HepG2 (cell line): ENCODE measurements around the gene VTN. TPM values are rescaled to one million over a fixed set of nuclear protein-coding genes. Genes with fewer than 3 reads are reported as not detected.

Source experiments
- CHCHD3 ChIP-seq: sonication (generic); formaldehyde crosslinking; IDR thresholded peaks from 2 replicates; pipeline ENCODE4 v1.8.0; 2022; ENCODE audit warnings: mild to moderate bottlenecking, missing genetic modification reagents, moderate library complexity
- EED ChIP-seq: sonication (generic); formaldehyde crosslinking; IDR thresholded peaks from 2 replicates; pipeline ENCODE4 v1.5.0; 2020; ENCODE audit warnings: mild to moderate bottlenecking, missing genetic modification reagents
- KLF11 ChIP-seq: IDR thresholded peaks from 2 replicates; pipeline ENCODE4 v1.6.1; 2016; ENCODE audit warnings: missing compliant biosample characterization
- MED1 ChIP-seq: sonication (generic); formaldehyde crosslinking; IDR thresholded peaks from 2 replicates; pipeline ENCODE4 v1.4.0; 2020; ENCODE audit warnings: missing genetic modification reagents
- NFKB2 ChIP-seq: sonication (generic); formaldehyde crosslinking; IDR thresholded peaks from 2 replicates; pipeline ENCODE4 v1.4.0; 2020; ENCODE audit warnings: missing genetic modification reagents, borderline replicate concordance
- PAX8 ChIP-seq: sonication (generic); formaldehyde crosslinking; IDR thresholded peaks from 2 replicates; pipeline ENCODE4 v1.8.0; 2022; ENCODE audit warnings: mild to moderate bottlenecking, missing genetic modification reagents, borderline replicate concordance
- SPEN ChIP-seq: sonication (generic); formaldehyde crosslinking; IDR thresholded peaks from 2 replicates; pipeline ENCODE4 v1.5.1; 2020; ENCODE audit warnings: low read depth, mild to moderate bottlenecking, missing genetic modification reagents
- STAT5B ChIP-seq: sonication (generic); formaldehyde crosslinking; IDR thresholded peaks from 2 replicates; pipeline ENCODE4 v1.4.0; 2020; ENCODE audit warnings: missing genetic modification reagents
- XBP1 ChIP-seq: sonication (generic); formaldehyde crosslinking; IDR thresholded peaks from 2 replicates; pipeline ENCODE4 v1.5.0; 2020; ENCODE audit warnings: missing genetic modification reagents
- ZC3H13 ChIP-seq: sonication (generic); formaldehyde crosslinking; IDR thresholded peaks from 2 replicates; pipeline ENCODE4 v1.8.1; 2023; ENCODE audit warnings: mild to moderate bottlenecking, missing genetic modification reagents, moderate library complexity
- ZFX ChIP-seq: sonication (generic); formaldehyde crosslinking; IDR thresholded peaks from 2 replicates; pipeline ENCODE4 v1.4.0; 2020; ENCODE audit warnings: mild to moderate bottlenecking, low read depth, missing genetic modification reagents, moderate library complexity
- ZNF777 ChIP-seq: sonication (generic); formaldehyde crosslinking; IDR thresholded peaks from 2 replicates; pipeline ENCODE4 v1.4.0; 2020; ENCODE audit warnings: missing genetic modification reagents
- ZSCAN30 ChIP-seq: sonication (generic); formaldehyde crosslinking; IDR thresholded peaks from 2 replicates; pipeline ENCODE4 v1.5.0; 2020; ENCODE audit warnings: mild to moderate bottlenecking, missing genetic modification reagents
- polyA plus RNA-seq, 8 experiments: library from polyadenylated mRNA; depleted of rRNA in 3 of 8; stranded (reverse) in 7 of 8; unstranded in 1 of 8; fragments of >200 nt; fragmentation: Illumina TruSeq in 4 of 8; extraction: Trizol in 4 of 8; gene quantifications; 2 replicates each; pipeline versions ENCODE4 v1.2.1 to v1.2.3, GENCODE V29; 2011 to 2016; ENCODE audit warnings: low read depth in 4 of 8, missing spikeins in 1 of 8, mixed read lengths in 1 of 8; ENCODE audit not compliant: insufficient read depth in 1 of 8
- total RNA-seq, 5 experiments: library from RNA; depleted of rRNA; stranded (reverse); fragments of >200 nt; fragmentation: Illumina TruSeq; extraction: Trizol; gene quantifications; 2 replicates each; pipeline ENCODE4 v1.2.3, GENCODE V29; 2016; ENCODE audit warnings: low read depth in 1 of 5
- TF ChIP-seq, protein P1 (sequence below): sonication (generic); formaldehyde crosslinking; IDR thresholded peaks from 2 replicates; pipeline ENCODE4 v1.4.0; 2020; ENCODE audit warnings: missing genetic modification reagents
- TF ChIP-seq, protein P2 (sequence below): sonication (generic); formaldehyde crosslinking; conservative IDR thresholded peaks from 2 replicates; pipeline ENCODE4 v1.5.0; 2020; ENCODE audit warnings: missing genetic modification reagents
- TF ChIP-seq, protein P3 (sequence below): sonication (generic); formaldehyde crosslinking; IDR thresholded peaks from 2 replicates; pipeline ENCODE4 v1.9.0; 2021; ENCODE audit warnings: missing genetic modification reagents, borderline replicate concordance
- TF ChIP-seq, protein P4 (sequence below): sonication (generic); formaldehyde crosslinking; IDR thresholded peaks from 2 replicates; pipeline ENCODE4 v1.8.0; 2022; ENCODE audit warnings: missing genetic modification reagents, mild to moderate bottlenecking, inconsistent platforms, borderline replicate concordance

VTN gene
- total and polyA plus RNA-seq, 2 of the 13 experiments (the other 11 are each of a cell fraction or from before 2014, with no cell fraction given): 108 to 131 TPM

DNA sequence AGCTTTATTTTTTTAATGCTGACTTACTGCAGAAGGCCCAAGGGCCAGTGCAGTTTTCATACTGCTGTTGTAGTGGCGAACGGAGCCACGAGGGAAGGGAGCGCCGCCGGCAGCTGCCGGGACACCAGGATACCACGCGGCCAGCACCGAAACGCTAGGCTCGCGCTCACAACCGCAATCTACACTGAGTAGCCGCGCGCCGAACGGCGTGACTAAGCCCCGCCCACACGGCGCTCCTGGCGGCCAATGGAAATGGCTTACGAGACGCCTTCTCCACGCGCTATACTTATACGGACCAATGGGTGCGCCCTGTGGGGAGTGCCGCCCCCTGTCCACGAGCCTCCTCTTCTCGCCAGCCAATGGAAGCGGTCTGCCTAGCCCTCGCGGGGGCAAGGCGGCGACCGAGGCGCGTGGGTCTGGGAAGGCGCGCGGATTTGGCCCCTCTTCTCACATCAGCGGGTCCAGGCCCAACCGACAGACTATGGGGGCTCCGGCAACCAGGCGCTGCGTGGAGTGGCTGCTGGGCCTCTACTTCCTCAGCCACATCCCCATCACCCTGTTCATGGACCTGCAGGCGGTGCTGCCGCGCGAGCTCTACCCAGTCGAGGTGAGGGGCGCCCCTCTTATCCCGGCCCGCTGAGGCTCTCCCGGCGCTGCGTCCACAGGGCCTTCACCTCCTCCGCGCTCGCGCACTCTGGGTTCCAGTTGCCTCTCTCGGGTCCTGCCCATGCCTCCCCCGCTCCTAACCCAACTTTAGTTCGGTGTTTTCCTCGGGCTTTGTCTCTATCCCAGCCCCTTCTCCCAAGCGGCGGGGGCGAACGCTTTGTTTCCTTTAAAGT lies 51.1 kb downstream of the VTN start, which contains the start of gene TMEM97 (continued):
- peak; percentile 73; the same call in 1 of the 2 replicates for TF ChIP-seq SPEN (CRISPR knock-in tag)
- TF ChIP-seq CHCHD3 (CRISPR knock-in tag): no peak
- TF ChIP-seq ZNF777 (CRISPR knock-in tag): peak; percentile 61
- TF ChIP-seq, protein P1, sequence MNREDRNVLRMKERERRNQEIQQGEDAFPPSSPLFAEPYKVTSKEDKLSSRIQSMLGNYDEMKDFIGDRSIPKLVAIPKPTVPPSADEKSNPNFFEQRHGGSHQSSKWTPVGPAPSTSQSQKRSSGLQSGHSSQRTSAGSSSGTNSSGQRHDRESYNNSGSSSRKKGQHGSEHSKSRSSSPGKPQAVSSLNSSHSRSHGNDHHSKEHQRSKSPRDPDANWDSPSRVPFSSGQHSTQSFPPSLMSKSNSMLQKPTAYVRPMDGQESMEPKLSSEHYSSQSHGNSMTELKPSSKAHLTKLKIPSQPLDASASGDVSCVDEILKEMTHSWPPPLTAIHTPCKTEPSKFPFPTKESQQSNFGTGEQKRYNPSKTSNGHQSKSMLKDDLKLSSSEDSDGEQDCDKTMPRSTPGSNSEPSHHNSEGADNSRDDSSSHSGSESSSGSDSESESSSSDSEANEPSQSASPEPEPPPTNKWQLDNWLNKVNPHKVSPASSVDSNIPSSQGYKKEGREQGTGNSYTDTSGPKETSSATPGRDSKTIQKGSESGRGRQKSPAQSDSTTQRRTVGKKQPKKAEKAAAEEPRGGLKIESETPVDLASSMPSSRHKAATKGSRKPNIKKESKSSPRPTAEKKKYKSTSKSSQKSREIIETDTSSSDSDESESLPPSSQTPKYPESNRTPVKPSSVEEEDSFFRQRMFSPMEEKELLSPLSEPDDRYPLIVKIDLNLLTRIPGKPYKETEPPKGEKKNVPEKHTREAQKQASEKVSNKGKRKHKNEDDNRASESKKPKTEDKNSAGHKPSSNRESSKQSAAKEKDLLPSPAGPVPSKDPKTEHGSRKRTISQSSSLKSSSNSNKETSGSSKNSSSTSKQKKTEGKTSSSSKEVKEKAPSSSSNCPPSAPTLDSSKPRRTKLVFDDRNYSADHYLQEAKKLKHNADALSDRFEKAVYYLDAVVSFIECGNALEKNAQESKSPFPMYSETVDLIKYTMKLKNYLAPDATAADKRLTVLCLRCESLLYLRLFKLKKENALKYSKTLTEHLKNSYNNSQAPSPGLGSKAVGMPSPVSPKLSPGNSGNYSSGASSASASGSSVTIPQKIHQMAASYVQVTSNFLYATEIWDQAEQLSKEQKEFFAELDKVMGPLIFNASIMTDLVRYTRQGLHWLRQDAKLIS (CRISPR knock-in tag): no peak
- peak; percentile 27; the same call in 1 of the 2 replicates for TF ChIP-seq PAX8 (CRISPR knock-in tag)
- TF ChIP-seq, protein P2, sequence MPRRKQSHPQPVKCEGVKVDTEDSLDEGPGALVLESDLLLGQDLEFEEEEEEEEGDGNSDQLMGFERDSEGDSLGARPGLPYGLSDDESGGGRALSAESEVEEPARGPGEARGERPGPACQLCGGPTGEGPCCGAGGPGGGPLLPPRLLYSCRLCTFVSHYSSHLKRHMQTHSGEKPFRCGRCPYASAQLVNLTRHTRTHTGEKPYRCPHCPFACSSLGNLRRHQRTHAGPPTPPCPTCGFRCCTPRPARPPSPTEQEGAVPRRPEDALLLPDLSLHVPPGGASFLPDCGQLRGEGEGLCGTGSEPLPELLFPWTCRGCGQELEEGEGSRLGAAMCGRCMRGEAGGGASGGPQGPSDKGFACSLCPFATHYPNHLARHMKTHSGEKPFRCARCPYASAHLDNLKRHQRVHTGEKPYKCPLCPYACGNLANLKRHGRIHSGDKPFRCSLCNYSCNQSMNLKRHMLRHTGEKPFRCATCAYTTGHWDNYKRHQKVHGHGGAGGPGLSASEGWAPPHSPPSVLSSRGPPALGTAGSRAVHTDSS (CRISPR knock-in tag): no peak
- TF ChIP-seq, protein P3, sequence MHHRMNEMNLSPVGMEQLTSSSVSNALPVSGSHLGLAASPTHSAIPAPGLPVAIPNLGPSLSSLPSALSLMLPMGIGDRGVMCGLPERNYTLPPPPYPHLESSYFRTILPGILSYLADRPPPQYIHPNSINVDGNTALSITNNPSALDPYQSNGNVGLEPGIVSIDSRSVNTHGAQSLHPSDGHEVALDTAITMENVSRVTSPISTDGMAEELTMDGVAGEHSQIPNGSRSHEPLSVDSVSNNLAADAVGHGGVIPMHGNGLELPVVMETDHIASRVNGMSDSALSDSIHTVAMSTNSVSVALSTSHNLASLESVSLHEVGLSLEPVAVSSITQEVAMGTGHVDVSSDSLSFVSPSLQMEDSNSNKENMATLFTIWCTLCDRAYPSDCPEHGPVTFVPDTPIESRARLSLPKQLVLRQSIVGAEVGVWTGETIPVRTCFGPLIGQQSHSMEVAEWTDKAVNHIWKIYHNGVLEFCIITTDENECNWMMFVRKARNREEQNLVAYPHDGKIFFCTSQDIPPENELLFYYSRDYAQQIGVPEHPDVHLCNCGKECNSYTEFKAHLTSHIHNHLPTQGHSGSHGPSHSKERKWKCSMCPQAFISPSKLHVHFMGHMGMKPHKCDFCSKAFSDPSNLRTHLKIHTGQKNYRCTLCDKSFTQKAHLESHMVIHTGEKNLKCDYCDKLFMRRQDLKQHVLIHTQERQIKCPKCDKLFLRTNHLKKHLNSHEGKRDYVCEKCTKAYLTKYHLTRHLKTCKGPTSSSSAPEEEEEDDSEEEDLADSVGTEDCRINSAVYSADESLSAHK (CRISPR knock-in tag): no peak; the same call in 1 of the 2 replicates
- peak; percentile 93; the same call in 1 of the 2 replicates for TF ChIP-seq NFKB2 (CRISPR knock-in tag)
- TF ChIP-seq ZFX (CRISPR knock-in tag): peak; percentile 93
- 0 out of 2 replicates have a peak, but pooled peaks have one; percentile 49 for TF ChIP-seq KLF11 (CRISPR knock-in tag)
- TF ChIP-seq, protein P4, sequence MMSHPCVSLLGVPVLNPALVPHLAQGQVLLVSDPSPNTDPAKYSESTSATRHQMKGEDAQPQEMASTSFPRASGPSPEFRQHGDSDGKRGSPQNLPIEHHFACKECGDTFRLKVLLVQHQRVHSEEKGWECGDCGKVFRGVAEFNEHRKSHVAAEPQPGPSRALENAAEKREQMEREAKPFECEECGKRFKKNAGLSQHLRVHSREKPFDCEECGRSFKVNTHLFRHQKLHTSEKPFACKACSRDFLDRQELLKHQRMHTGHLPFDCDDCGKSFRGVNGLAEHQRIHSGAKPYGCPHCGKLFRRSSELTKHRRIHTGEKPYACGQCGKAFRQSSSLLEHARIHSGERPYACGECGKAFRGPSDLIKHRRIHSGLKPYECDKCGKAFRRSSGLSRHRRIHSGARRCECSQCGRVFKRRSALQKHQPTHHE (CRISPR knock-in tag): peak; percentile 54; the same call in 1 of the 2 replicates
- TF ChIP-seq STAT5B: no peak
- TF ChIP-seq XBP1 (CRISPR knock-in tag): no peak; the same call in 1 of the 2 replicates
- peak; percentile 77; the same call in 1 of the 2 replicates for TF ChIP-seq EED (CRISPR knock-in tag)
- 0 out of 2 replicates have a peak, but pooled peaks have one; percentile 28 for TF ChIP-seq ZSCAN30 (CRISPR knock-in tag)
- TF ChIP-seq MED1 (CRISPR knock-in tag): peak; percentile 72
- TF ChIP-seq ZC3H13 (CRISPR knock-in tag): no peak; the same call in 1 of the 2 replicates
